ENCODE data around the gene TFRC. TPM values are rescaled to one million over a fixed set of nuclear protein-coding genes. Genes with fewer than 3 reads are reported as not detected.
"Not testable (repeated sequence)": the region's sequence is repeated elsewhere in the genome, so short reads cannot be mapped to it uniquely, and the experiment has no call there.

Gene TFRC
- polyA plus RNA-seq, 3 donors, result 6.6 to 43.1 (median 7.9) TPM

- peaks cover 79 to 96% of the 10 kb centered on the region in 2 donors for H3K36me3 ChIP-seq (replicated peaks in 1 of 2; ENCODE audit: control insufficient read depth in 1 of 2, insufficient read depth in 2 of 2, low read length in 2 of 2)
- peaks cover 6% of the 10 kb centered on the region for H3K4me1 Mint-ChIP-seq
- no peak for TF ChIP-seq CTCF (IDR thresholded peaks at IDR 0.05)
- no peak overlapping the region for H3K4me3 Mint-ChIP-seq
- no peak overlapping the region for H3K9ac ChIP-seq (ENCODE audit: insufficient read depth, low read length, poor library complexity, severe bottlenecking)
- no peaks in the 10 kb centered on the region for H3K9me3 ChIP-seq (replicated peaks in 1 of 2; ENCODE audit: control insufficient read depth in 1 of 2, insufficient read depth in 1 of 2, low read length in 2 of 2)
- no CpG with 5 or more reads among the region's 1 CpG for WGBS (ENCODE audit: insufficient coverage)
- H3K4me2 ChIP-seq (replicated peaks; ENCODE audit: extremely low read depth, low read length, poor library complexity, severe bottlenecking), result no peak overlapping the region
- H3K27me3 Mint-ChIP-seq (ENCODE audit: low read depth in 3 of 3), result no peaks in the 10 kb centered on the region
- no peak overlapping the region for H3K4me3 ChIP-seq (replicated peaks in 1 of 3; ENCODE audit: low read depth in 2 of 3, low read length in 3 of 3)
- peaks cover 5 to 7% of the 10 kb centered on the region in 2 donors for H3K4me1 ChIP-seq (ENCODE audit: control insufficient read depth in 1 of 2, insufficient read depth in 2 of 2, low read length in 2 of 2)
- H3K27me3 ChIP-seq (ENCODE audit: control insufficient read depth in 2 of 2, insufficient read depth in 2 of 2, low read length in 2 of 2), result no peaks in the 10 kb centered on the region
- H3K79me2 ChIP-seq (ENCODE audit: insufficient read depth, low read length), result no peaks in the 10 kb centered on the region
- no peaks in the 10 kb centered on the region for H3K9me3 Mint-ChIP-seq
- DNase-seq, result no peak
- peaks cover 81 to 96% of the 10 kb centered on the region in 2 donors for H3K36me3 Mint-ChIP-seq
- peak overlapping the region in 2 of 7 donors; percentile 6 to 32 for H3K27ac Mint-ChIP-seq
- H2AFZ ChIP-seq (ENCODE audit: insufficient read depth, low read depth, low read length, poor library complexity, severe bottlenecking), result no peak overlapping the region
- H4K20me1 ChIP-seq (ENCODE audit: insufficient read depth, low read length), result peaks cover 5% of the 10 kb centered on the region
- intact Hi-C loops (cut with micrococcal nuclease), result no loop called here
- no peak overlapping the region for H3K27ac ChIP-seq (ENCODE audit: low read depth in 1 of 2, low read length in 2 of 2)
These were observed 21.1 kb downstream of the TFRC start for GRCh38 chr3:196060834-196061233.

GRCh38 chr3:196057760-196058331 is 24.0 kb downstream of the TFRC start:
- TF ChIP-seq CTCF (IDR thresholded peaks at IDR 0.05), result no peak
- H3K27ac Mint-ChIP-seq, result peak overlapping the region in 2 of 7 donors; percentile 82 to 96
- peaks cover 4% of the 10 kb centered on the region for H3K79me2 ChIP-seq (ENCODE audit: insufficient read depth, low read length)

GRCh38 chr3:196056371-196056770 is 25.5 kb downstream of the TFRC start:
- Histone ChIP-seq H3K4me1 (ENCODE audit: control insufficient read depth in 1 of 2, insufficient read depth in 2 of 2, low read length in 2 of 2) (peaks cover 14 to 16% of the 10 kb centered on the region in 2 donors), H3K36me3 (replicated peaks in 1 of 2; ENCODE audit: control insufficient read depth in 1 of 2, insufficient read depth in 2 of 2, low read length in 2 of 2) (peaks cover 73 to 91% of the 10 kb centered on the region in 2 donors), H3K27ac (ENCODE audit: low read depth in 1 of 2, low read length in 2 of 2) (peak overlapping the region; percentile 54 to 81)
- H3K9me3 Mint-ChIP-seq; H3K4me3 Mint-ChIP-seq; H3K9me3 ChIP-seq (replicated peaks in 1 of 2; ENCODE audit: control insufficient read depth in 1 of 2, insufficient read depth in 1 of 2, low read length in 2 of 2); H3K4me3 ChIP-seq (replicated peaks in 1 of 3; ENCODE audit: low read depth in 2 of 3, low read length in 3 of 3); H4K20me1 ChIP-seq (ENCODE audit: insufficient read depth, low read length); H3K79me2 ChIP-seq (ENCODE audit: insufficient read depth, low read length); H3K4me2 ChIP-seq (replicated peaks; ENCODE audit: extremely low read depth, low read length, poor library complexity, severe bottlenecking); H3K27me3 Mint-ChIP-seq (ENCODE audit: low read depth in 3 of 3); DNase-seq; H2AFZ ChIP-seq (ENCODE audit: insufficient read depth, low read depth, low read length, poor library complexity, severe bottlenecking); H3K9ac ChIP-seq (ENCODE audit: insufficient read depth, low read length, poor library complexity, severe bottlenecking); H3K27me3 ChIP-seq (ENCODE audit: control insufficient read depth in 2 of 2, insufficient read depth in 2 of 2, low read length in 2 of 2); intact Hi-C loops (cut with micrococcal nuclease): not testable (repeated sequence)
- 100% methylated on average over 2 of the region's 6 CpGs for WGBS (ENCODE audit: insufficient coverage)
- Mint-ChIP-seq H3K27ac (peak overlapping the region; percentile 91 to 98 (median 96)), H3K4me1 (peaks cover 16% of the 10 kb centered on the region), H3K36me3 (peaks cover 78 to 95% of the 10 kb centered on the region in 2 donors)

More at GRCh38 chr3:196057760-196058331, 24.0 kb downstream of the TFRC start:
- H3K27ac ChIP-seq (ENCODE audit: low read depth in 1 of 2, low read length in 2 of 2), result peak overlapping the region in 1 of 2 donors; percentile 42
- H3K36me3 Mint-ChIP-seq, result peaks cover 78 to 95% of the 10 kb centered on the region in 2 donors
- no peak for DNase-seq
- H3K4me1 ChIP-seq (ENCODE audit: control insufficient read depth in 1 of 2, insufficient read depth in 2 of 2, low read length in 2 of 2), result peaks cover 14 to 16% of the 10 kb centered on the region in 2 donors
- no peaks in the 10 kb centered on the region for H3K9me3 ChIP-seq (replicated peaks in 1 of 2; ENCODE audit: control insufficient read depth in 1 of 2, insufficient read depth in 1 of 2, low read length in 2 of 2)
- H3K4me2 ChIP-seq (replicated peaks; ENCODE audit: extremely low read depth, low read length, poor library complexity, severe bottlenecking), result no peak overlapping the region
- H3K27me3 Mint-ChIP-seq (ENCODE audit: low read depth in 3 of 3), result peaks cover 0 to 1% (median 0%) of the 10 kb centered on the region in 3 donors
- H3K4me3 Mint-ChIP-seq, result no peak overlapping the region
- no peaks in the 10 kb centered on the region for H3K27me3 ChIP-seq (ENCODE audit: control insufficient read depth in 2 of 2, insufficient read depth in 2 of 2, low read length in 2 of 2)
- H3K36me3 ChIP-seq (replicated peaks in 1 of 2; ENCODE audit: control insufficient read depth in 1 of 2, insufficient read depth in 2 of 2, low read length in 2 of 2), result peaks cover 75 to 91% of the 10 kb centered on the region in 2 donors
- H4K20me1 ChIP-seq (ENCODE audit: insufficient read depth, low read length), result no peaks in the 10 kb centered on the region
- no peak overlapping the region for H2AFZ ChIP-seq (ENCODE audit: insufficient read depth, low read depth, low read length, poor library complexity, severe bottlenecking)
- intact Hi-C loops (cut with micrococcal nuclease), result no loop called here
- no peaks in the 10 kb centered on the region for H3K9me3 Mint-ChIP-seq
- no peak overlapping the region for H3K4me3 ChIP-seq (replicated peaks in 1 of 3; ENCODE audit: low read depth in 2 of 3, low read length in 3 of 3)
- peaks cover 16% of the 10 kb centered on the region for H3K4me1 Mint-ChIP-seq
- no peak overlapping the region for H3K9ac ChIP-seq (ENCODE audit: insufficient read depth, low read length, poor library complexity, severe bottlenecking)
- WGBS (ENCODE audit: insufficient coverage), result no CpG with 5 or more reads among the region's 3 CpGs
